NT2/D1 (cell line): Measurements from ENCODE around the gene ANKRD30A.

Experiments used
- YY1 ChIP-seq: IDR thresholded peaks from 2 replicates; pipeline ENCODE4 v1.6.1; 2011; ENCODE audit not compliant: insufficient read length, insufficient read depth
- ZNF274 ChIP-seq: IDR thresholded peaks from 2 replicates; pipeline ENCODE4 v1.6.1; 2011; ENCODE audit warnings: mild to moderate bottlenecking, low read depth, low read length

GRCh38 chr10:37275216-37275777 is 149.9 kb downstream of the ANKRD30A start:
- TF ChIP-seq ZNF274: no peak
- no peak for TF ChIP-seq YY1
